ENCODE results near the gene TGM6.

DNA sequence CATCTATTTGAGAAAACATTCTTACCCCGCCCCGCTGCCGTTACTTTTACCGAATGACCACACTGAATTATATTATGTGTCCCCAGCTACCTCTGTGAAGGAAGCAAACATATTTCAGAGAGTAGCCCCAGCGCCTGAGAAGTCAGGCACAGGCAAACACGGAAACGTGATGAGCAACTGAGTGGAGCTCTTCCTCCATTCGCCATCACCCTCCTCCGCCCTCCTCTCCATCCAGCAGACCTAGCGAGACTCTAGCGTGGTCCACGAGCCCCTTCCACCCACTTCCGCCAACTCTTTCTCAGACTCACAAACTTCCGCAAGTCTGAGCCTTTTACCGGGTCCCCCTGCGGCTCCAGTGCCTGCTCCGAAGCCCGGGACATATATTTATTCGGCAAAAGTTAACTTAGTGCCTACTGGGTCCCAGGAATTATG is 89.3 kb downstream of the TGM6 start:
- TF ChIP-seq, protein P1, sequence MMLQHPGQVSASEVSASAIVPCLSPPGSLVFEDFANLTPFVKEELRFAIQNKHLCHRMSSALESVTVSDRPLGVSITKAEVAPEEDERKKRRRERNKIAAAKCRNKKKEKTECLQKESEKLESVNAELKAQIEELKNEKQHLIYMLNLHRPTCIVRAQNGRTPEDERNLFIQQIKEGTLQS (CRISPR knock-in tag; conservative IDR thresholded peaks at IDR 0.05): no peak
- no peak for TF ChIP-seq ZBTB21 (CRISPR knock-in tag; IDR thresholded peaks at IDR 0.05; ENCODE audit: borderline replicate concordance)
- TF ChIP-seq, protein P2, sequence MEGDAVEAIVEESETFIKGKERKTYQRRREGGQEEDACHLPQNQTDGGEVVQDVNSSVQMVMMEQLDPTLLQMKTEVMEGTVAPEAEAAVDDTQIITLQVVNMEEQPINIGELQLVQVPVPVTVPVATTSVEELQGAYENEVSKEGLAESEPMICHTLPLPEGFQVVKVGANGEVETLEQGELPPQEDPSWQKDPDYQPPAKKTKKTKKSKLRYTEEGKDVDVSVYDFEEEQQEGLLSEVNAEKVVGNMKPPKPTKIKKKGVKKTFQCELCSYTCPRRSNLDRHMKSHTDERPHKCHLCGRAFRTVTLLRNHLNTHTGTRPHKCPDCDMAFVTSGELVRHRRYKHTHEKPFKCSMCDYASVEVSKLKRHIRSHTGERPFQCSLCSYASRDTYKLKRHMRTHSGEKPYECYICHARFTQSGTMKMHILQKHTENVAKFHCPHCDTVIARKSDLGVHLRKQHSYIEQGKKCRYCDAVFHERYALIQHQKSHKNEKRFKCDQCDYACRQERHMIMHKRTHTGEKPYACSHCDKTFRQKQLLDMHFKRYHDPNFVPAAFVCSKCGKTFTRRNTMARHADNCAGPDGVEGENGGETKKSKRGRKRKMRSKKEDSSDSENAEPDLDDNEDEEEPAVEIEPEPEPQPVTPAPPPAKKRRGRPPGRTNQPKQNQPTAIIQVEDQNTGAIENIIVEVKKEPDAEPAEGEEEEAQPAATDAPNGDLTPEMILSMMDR (IDR thresholded peaks at IDR 0.05): no peak

Data from WTC11 (cell line).